Panc1 (cell line): Measurements from ENCODE around the gene C6orf132.

ENCODE experiments used
- CTCF ChIP-seq: fragments of 450-650 bp; IDR thresholded peaks from 2 replicates; pipeline ENCODE4 v1.5.1; 2017; ENCODE audit warnings: mild to moderate bottlenecking
- POLR2AphosphoS5 ChIP-seq: IDR thresholded peaks from 2 replicates; pipeline ENCODE4 v1.6.1; 2012; ENCODE audit warnings: mild to moderate bottlenecking, low read depth, low read length, moderate library complexity

GRCh38 chr6:42083530-42083929, 58.9 kb downstream of the C6orf132 start:
- TF ChIP-seq CTCF: no peak
- no peak for TF ChIP-seq POLR2AphosphoS5
